Left hindlimb (tissue), 1 donor: ENCODE results near the gene RGS13.

Source experiments
- DNase-seq: peaks from one replicate; pipeline ENCODE4 v3.0.0-alpha.2; 2018

RGS13 gene

GRCh38 chr1:192635939-192636338, at the start of gene RGS13:
Gene RGS13 (plus strand): TSS chr1:192636147. CDS start chr1:192644335, 8,188 bp downstream.
- DNase-seq, result no peak

GRCh38 chr1:192587386-192588266, 48.3 kb upstream of the RGS13 start:
- DNase-seq, result no peak

DNA sequence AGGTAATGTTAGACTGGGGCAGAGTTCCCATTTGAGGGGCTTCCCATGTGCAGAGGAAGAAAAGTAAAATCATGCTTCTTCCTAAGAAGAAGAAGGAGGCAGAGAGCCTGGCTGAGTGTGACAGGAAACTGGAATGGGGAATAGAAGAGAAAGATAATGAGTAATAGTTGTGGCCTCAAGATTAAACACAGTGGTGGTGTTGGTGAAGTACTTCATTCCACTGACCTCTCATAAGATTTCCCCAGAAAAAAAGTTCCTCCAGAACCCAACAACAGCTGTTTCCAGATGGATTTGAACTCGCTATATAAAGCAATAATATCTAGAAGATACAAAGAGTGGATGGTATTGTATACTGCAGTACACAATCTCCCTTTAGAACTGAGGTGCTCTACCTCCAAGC, 47.4 kb upstream of the RGS13 start:
- no peak for DNase-seq

DNA sequence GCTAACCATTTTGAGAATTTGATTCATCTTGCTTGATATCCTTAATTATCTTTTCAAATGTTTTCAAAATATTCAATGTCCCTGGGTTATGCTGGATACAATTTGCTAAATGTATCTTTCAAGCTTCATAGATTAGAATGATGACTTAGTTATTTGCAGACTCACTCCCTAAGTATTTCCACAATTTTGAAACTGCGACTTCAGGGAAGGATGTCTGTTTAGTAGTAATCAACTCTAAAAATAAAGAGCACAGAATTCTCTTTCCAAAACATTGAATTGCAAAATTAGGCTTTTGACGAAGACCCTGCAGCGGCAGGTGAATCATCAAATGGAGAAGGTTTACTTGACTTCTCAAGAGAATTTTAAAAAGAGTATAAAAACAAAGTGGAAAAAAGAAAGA, 46.1 kb upstream of the RGS13 start:
- no peak for DNase-seq

GRCh38 chr1:192592517-192592916, 43.4 kb upstream of the RGS13 start:
- DNase-seq, result no peak

- DNase-seq, result no peak
These were observed 42.8 kb upstream of the RGS13 start for GRCh38 chr1:192592981-192593708.

DNA sequence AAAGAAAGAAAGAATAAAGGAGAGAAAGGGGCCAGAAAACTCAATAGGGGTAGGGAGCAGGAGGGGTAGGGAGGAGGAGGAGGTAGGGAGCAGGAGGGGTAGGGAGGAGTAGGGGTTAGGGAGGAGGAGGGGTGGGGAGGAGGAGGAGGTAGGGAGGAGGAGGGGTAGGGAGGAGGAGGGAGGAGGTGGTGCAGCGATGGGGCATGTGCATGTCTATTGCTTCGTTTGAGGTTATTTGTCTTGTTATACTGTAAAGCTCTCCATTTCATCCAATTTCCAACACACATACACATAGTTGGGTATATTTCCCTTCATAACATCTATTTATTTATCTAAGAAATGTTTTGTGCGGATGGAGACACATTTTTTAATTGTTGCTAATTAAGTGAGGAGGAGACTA, 40.6 kb upstream of the RGS13 start:
- DNase-seq, result no peak

DNA sequence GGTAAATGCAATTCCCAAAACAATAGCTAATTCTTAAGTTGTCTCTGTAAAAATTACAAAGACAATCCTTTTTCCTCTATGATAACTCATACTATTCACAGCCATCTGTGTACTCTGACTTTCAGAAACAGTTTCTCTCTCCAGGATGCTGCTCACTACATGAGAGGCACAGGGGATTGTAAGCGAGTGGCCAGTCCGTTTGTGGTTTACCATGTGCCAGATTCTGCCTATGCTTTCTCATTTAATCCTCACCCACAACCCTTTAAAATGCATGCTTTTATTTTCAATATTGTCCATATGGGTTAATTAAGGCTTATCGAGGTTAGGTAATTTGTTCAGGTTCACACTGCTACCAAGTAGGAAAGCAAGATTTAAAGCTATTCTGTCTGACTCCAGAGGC, 37.4 kb upstream of the RGS13 start:
- no peak for DNase-seq

DNA sequence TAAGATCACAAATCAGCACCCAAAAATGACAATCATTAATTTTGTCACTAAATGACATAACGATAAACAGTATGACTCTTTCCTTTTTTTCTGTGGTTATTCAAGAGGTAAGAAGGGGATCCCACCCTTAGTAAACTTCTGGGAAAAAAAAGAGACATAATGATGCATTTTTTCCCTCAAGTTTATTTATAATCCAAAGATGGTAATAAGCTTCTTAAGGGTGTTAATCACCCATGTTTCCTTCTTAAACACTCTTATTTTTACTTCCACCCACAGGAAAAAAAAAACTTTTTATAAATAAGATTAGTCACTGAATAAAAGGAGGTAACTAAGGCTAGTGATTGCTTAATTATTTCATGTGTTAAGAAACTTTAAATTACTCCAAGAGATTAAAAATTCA, 35.7 kb upstream of the RGS13 start:
- DNase-seq, result no peak

DNA sequence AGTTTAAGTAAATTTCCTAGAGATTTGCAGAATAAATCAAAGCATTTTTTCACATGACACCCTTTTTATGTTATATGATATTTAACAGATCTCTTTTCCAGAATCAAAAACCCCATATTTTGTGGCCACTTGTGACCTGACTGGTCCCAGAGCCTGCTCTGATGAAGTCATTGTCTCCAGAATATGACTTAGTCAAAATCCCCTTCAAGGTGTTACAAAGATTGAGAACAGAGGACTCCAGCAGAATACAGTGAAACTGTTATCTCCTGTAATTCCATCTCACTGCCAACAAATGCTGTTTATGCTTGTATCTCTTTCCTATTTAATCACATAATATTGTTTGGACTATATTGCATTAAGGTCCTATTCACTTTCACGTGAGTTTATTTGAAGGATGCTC, 34.8 kb upstream of the RGS13 start:
- DNase-seq, result no peak

DNA sequence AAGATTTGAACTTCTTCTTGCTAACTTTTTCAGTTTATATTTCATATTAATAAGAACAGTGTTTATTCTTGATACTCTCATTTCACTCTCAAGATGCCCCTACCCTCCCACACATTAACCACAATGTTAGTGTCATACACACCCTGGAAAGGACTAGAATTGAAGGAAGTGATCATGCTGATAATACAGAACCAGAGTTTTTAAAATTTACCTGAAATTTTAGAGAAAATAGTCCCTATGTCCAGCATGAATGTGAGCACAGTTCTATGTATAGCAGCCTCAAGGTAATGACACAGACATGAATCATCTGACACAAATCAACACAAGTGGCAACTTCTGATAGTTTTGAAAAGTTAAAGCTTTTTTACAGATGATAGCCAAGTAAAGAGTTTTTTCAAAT, 34.4 kb upstream of the RGS13 start:
- DNase-seq, result no peak

DNA sequence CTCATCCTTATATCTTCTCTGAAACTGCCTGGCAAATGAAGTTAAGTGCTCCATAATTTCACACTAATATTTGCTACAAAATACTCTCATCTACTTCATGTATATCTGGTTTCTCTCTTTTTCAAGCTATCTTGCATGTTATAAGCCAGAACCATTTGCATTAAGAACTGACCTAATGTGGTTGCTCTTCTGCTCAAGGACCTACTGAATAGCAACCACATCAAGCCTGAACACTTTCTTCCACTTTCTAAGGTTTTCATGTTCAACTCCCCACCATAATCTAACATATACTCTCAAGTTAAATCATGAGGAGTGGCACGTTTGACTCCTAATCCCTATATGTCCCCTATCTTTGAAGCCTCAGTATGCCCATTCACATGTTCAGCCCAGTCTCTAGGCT, 33.2 kb upstream of the RGS13 start:
- no peak for DNase-seq

DNA sequence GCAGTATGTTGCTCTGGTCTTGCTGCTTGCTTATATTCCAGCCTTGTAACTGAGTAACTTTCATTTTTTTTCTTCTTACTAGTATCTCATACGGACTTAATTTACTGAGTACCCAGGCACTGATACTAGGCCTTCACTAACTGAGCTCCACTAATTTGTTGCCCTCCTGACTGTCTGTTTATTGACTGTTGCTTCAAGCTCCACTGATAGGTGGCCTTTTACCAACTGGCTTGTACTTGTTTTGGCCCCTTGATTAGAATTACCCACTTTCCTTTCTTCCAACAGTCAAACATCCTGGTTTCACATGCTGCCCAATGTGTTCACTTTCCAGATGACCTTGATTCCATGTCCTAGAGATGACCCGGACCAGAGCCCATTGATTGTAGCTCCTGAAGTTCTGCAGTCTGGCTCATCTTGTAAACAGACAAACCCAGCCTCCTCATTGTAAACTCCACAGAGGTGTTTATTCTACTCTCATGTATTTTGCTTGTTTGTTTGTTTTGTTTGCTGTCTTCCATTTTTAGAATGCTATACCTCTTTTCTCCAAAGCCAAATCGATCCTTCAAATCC, 32.6 kb upstream of the RGS13 start:
- DNase-seq, result no peak

DNA sequence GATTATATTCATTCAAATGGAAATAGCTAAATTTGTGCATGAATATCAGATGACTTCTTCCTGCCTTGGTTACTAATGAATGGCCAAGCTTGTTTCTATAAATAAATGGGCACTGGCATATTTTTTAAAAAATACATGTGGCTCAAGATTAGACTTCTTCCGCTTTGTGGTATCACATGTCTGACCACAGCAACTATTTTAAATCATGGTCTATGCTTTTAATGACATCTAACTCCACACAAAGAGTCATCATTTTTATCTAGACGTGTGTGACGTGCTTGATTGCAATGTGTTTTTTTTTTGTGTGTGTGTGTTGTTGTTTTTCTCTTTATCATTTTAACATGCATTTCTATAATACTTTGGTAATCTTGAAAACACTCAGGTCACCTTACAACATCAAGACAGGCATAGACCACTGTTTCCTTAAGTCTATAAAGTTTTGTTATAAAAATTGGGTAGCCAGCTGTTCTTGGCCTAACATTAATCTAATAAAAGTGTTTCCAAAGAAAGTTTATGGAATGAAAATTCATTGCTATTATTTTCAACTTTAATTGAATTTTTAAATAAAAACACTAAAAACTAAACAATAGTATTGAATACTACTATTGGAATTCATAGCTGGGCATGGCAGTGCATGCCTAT, 30.8 kb upstream of the RGS13 start:
- no peak for DNase-seq

GRCh38 chr1:192608671-192609070, 27.3 kb upstream of the RGS13 start:
- no peak for DNase-seq

GRCh38 chr1:192609110-192610079, 26.6 kb upstream of the RGS13 start:
- DNase-seq, result no peak

GRCh38 chr1:192610112-192610889, 25.6 kb upstream of the RGS13 start:
- DNase-seq, result no peak

DNA sequence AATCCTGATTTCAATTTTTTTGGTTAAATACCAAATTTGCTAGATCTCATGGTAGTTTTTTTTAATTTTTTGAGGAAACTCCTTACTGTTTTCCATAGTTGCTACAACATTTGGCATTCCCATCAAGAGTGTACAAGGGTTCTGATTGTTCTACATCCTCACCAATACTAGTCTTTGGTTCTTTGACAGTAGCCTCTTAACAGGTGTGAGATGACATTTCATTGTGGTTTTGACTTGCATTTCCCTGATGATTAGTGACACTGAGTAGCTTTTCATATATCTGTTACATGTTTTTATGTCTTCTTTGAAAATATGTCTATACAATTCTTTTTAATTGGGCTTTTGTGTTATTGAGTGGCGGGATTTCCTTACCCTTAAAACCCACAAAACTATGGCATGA, 20.9 kb upstream of the RGS13 start:
- DNase-seq, result no peak

DNA sequence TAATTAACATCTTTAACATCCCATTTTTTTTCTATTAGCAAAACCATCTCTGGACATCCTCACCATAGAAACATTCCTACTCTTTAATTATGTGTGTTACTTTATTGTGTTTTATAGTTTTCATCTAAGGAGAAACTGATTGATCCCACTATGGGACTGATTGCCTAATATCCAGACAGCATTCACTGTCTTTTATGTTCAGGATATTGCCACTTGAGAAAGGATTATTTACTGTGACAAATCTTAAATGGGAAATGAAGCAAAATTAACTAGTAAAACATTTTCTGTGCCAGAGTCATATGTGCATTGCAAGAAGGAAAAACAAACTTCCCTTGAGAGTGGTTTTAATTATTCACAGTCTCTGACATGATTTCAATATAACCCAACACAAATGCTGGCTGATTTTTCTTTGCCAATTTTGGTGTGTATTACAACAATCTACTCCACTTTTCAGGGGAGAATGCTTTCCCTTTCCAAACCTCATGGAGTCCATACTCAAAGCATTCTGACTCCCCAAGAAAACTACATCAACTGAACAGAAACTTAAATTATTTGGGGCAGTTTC, 15.8 kb upstream of the RGS13 start:
- no peak for DNase-seq

- no peak for DNase-seq
These were observed 9.4 kb upstream of the RGS13 start for GRCh38 chr1:192626366-192627179.
